ENCODE measurements around the gene SPATA31A7.
"Not testable (repeated sequence)": the region's sequence is repeated elsewhere in the genome, so short reads cannot be mapped to it uniquely, and the experiment has no call there.

SPATA31A7 gene

GRCh38 chr9:61189736-61190135 is at the start of gene SPATA31A7:
TSS of gene SPATA31A7 (plus strand) at chr9:61190036. CDS start at chr9:61190065, 29 bp downstream.
- H3K9me3 Mint-ChIP-seq: not testable (repeated sequence)

GRCh38 chr9:61226438-61226837 is 36.6 kb downstream of the SPATA31A7 start:
- not testable (repeated sequence) for H3K4me1 Mint-ChIP-seq, H3K4me3 Mint-ChIP-seq, H3K27me3 Mint-ChIP-seq, H3K27ac Mint-ChIP-seq, H3K9me3 Mint-ChIP-seq, H3K36me3 Mint-ChIP-seq, ATAC-seq

More at GRCh38 chr9:61189736-61190135, at the start of gene SPATA31A7:
- not testable (repeated sequence) for H3K27ac Mint-ChIP-seq, H3K27me3 Mint-ChIP-seq, H3K4me3 Mint-ChIP-seq, H3K4me1 Mint-ChIP-seq, ATAC-seq, H3K36me3 Mint-ChIP-seq
